Vagina (tissue), 2 donors: Measurements from ENCODE around the gene RTF2.

ENCODE experiments used
- CTCF ChIP-seq, 3 experiments: fragments of 450-650 bp in 2 of 3; fragments of 200-600 bp in 1 of 3; sonication (generic) in 1 of 3; IDR thresholded peaks; one replicate each; pipeline ENCODE4 v1.5.1; 2017 to 2019; ENCODE audit warnings: antibody characterized with exemption in 3 of 3, mild to moderate bottlenecking in 2 of 3, moderate library complexity in 2 of 3
- POLR2A ChIP-seq, 2 donors: fragments of 450-650 bp; IDR thresholded peaks; one replicate each; pipeline ENCODE4 v1.6.1; 2017; ENCODE audit warnings: antibody characterized with exemption in 2 of 2, mild to moderate bottlenecking in 2 of 2, moderate library complexity in 2 of 2

GRCh38 chr20:56566621-56567020 is 98.2 kb downstream of the RTF2 start:
- TF ChIP-seq CTCF (IDR thresholded peaks at IDR 0.05) (no peak), POLR2A (IDR thresholded peaks at IDR 0.05) (no peak)
